ENCODE results near the gene NLRC5.
"Not testable (repeated sequence)": the region's sequence is repeated elsewhere in the genome, so short reads cannot be mapped to it uniquely, and the experiment has no call there.

The NLRC5 gene

DNA sequence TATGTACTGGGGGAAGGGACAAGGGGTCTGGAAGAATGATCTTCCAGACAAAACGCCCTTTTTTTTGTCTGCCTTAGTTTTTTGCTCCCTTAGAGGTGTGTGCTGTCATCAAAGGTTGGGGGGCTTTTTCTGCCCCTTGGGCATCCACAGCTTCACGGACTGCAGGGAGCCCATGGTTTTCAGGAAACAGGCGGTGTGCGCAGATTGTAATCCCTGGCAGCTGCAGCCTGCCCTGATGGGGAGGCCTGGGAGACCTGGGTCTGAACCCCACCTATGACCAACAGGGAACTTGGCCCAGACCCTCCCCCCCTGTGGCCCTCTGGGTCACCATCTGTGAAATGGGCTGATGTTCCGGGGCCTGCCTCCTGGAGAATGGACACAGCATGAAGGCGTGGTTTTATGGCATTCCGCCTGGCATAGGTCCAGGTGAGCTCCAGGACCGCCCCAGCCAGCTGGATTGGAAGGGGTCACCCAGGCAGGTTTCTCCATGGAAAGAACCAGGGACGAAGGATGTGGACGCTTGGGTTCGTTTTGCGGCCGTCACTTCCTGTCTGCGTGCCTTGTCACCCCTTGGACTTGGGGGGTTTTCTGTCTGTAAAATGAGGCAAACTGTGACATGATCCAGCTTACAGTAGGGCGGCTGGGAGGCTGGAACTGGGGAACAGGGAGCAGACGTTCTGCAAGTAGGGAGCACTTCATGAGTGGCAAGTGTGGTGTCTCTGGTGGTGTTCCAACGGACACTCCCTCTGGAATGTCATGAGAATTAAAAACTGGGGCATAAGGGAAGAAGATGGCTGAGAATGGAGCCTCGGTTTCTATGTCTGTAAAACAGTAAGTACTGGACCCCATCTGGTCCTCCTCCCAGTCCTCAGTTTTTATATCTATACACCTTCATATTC lies 104.6 kb downstream of the NLRC5 start:
- Histone ChIP-seq H3K4me1 (ENCODE audit: control insufficient read depth, insufficient read depth, low read length, poor library complexity, severe bottlenecking) (peaks cover 11% of the 10 kb centered on the region), H3K9me3 (ENCODE audit: control insufficient read depth, low read length) (no peaks in the 10 kb centered on the region), H3K36me3 (ENCODE audit: control insufficient read depth, insufficient read depth, low read length) (peaks cover 18% of the 10 kb centered on the region), H3K27ac (ENCODE audit: low read depth, low read length, severe bottlenecking) (no peak overlapping the region), H3K4me3 (ENCODE audit: extremely low read depth, insufficient read depth, low read length, poor library complexity, severe bottlenecking) (peak overlapping the region; percentile 59)
- 90 to 94% methylated on average over 9 to 15 of the region's 18 CpGs for WGBS, 2 experiments (ENCODE audit: insufficient coverage in 2 of 2)

DNA sequence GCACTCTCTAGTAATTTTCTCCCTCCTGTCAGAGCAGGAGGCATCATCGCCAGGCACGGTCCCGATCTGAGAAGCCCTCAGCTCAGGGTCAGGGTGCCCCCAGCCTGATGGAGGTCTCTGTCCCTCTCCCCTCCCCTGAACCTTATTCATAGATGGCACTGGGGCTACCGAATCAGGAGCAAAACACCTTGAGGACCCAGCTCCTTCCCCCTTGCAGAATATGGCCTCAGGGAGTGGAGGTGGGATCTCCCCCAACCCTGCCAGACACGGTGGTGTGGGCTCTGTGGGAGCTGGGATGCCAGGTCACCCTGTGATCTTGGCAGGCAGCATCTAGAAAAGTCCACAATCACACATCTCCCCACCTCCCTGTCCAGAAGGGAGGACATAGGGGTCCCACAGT lies 105.6 kb downstream of the NLRC5 start:
- no peak overlapping the region for H3K27ac ChIP-seq (ENCODE audit: low read depth, low read length, severe bottlenecking)
- peaks cover 11% of the 10 kb centered on the region for H3K4me1 ChIP-seq (ENCODE audit: control insufficient read depth, insufficient read depth, low read length, poor library complexity, severe bottlenecking)
- WGBS, 2 experiments (ENCODE audit: insufficient coverage in 2 of 2) = 97 to 100% methylated on average over 3 to 4 of the region's 5 CpGs
- H3K36me3 ChIP-seq (ENCODE audit: control insufficient read depth, insufficient read depth, low read length) = peaks cover 18% of the 10 kb centered on the region
- no peak overlapping the region for H3K4me3 ChIP-seq (ENCODE audit: extremely low read depth, insufficient read depth, low read length, poor library complexity, severe bottlenecking)
- H3K9me3 ChIP-seq (ENCODE audit: control insufficient read depth, low read length) = no peaks in the 10 kb centered on the region

DNA sequence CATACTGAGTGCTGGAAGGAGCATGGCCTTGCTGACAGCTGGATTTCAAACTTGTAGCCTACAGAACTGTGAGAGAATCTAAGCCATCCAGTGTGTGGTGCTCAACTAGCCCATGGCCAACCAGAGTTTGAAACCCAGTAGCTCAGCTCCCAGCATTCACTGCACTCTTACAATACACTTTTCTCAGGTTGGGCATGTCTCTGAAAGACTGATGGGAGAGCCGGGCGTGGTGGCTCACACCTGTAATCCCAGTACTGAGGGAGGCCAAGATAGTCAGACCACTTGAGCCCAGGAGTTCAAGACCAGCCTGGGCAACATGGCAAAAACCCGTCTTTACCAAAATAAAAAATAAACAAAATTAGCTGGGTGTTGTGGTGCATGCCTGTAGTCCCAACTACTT lies 106.8 kb downstream of the NLRC5 start:
- H3K4me1 ChIP-seq (ENCODE audit: control insufficient read depth, insufficient read depth, low read length, poor library complexity, severe bottlenecking) = peaks cover 9% of the 10 kb centered on the region
- H3K27ac ChIP-seq (ENCODE audit: low read depth, low read length, severe bottlenecking) = no peak overlapping the region
- no CpG with 5 or more reads among the region's 3 CpGs for WGBS, 2 experiments (ENCODE audit: insufficient coverage in 2 of 2)
- no peak overlapping the region for H3K4me3 ChIP-seq (ENCODE audit: extremely low read depth, insufficient read depth, low read length, poor library complexity, severe bottlenecking)
- peaks cover 20% of the 10 kb centered on the region for H3K36me3 ChIP-seq (ENCODE audit: control insufficient read depth, insufficient read depth, low read length)
- no peaks in the 10 kb centered on the region for H3K9me3 ChIP-seq (ENCODE audit: control insufficient read depth, low read length)

DNA sequence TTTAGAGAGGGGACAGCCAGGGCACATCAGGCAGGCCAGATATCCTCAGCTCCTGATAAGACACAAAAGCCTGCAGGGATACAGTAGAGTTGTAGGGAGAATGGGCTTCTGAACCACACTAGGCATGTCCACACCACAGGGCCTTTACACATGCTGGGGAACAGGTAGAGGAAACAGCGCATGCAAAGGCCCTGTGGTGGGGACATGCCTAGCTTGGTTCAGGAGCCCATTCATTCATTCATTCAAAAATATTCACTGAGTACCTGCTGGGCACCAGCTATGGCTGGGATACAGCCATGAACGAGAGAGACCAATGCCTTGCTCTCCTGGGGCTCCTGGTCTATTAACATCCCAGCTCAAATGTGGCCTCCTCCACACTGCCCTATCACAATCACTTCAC lies 107.4 kb downstream of the NLRC5 start:
- Histone ChIP-seq H3K4me1 (ENCODE audit: control insufficient read depth, insufficient read depth, low read length, poor library complexity, severe bottlenecking) (peaks cover 5% of the 10 kb centered on the region), H3K27ac (ENCODE audit: low read depth, low read length, severe bottlenecking) (no peak overlapping the region), H3K4me3 (ENCODE audit: extremely low read depth, insufficient read depth, low read length, poor library complexity, severe bottlenecking) (no peak overlapping the region), H3K36me3 (ENCODE audit: control insufficient read depth, insufficient read depth, low read length) (peaks cover 24% of the 10 kb centered on the region), H3K9me3 (ENCODE audit: control insufficient read depth, low read length) (no peaks in the 10 kb centered on the region)
- 94 to 96% methylated on average over 1 to 2 of the region's 2 CpGs for WGBS, 2 experiments (ENCODE audit: insufficient coverage in 2 of 2)

DNA sequence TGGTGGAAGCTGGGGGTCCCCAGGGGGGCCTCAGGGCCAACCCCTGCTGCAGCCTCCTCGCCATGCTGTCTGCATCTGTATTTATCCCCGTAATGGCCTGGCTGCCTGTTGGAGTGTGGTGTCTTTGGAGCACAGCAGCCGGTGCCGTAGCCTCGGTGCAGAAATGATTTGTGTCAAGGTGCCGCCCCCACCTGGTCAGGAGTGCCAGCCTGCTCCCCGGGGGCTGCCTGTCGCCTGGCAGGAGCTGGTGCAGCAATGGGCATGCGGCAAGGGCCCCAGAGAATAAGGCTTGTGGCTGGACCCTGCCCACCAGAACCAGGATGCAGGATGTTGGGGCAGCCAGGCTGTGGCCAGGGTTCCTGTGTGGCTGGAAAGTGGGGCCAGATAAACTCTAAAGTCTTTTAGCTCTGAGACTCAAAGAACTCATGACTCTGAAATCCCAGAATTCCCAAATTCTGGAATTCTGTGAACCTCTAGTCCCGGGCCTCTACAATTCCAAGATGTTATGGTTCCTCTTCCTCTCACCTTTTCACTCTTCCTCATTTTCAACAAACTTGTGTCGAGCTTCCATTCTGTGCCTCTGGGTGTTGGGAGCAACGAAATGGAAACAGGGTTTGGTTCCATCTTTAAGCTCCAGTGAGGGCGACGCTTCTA lies 109.0 kb downstream of the NLRC5 start:
- H3K4me1 ChIP-seq (ENCODE audit: control insufficient read depth, insufficient read depth, low read length, poor library complexity, severe bottlenecking) = peaks cover 5% of the 10 kb centered on the region
- WGBS, 2 experiments (ENCODE audit: insufficient coverage in 2 of 2) = 82 to 93% methylated on average over 12 to 13 of the region's 14 CpGs
- no peaks in the 10 kb centered on the region for H3K9me3 ChIP-seq (ENCODE audit: control insufficient read depth, low read length)
- no peak overlapping the region for H3K27ac ChIP-seq (ENCODE audit: low read depth, low read length, severe bottlenecking)
- H3K36me3 ChIP-seq (ENCODE audit: control insufficient read depth, insufficient read depth, low read length) = peaks cover 24% of the 10 kb centered on the region
- no peak overlapping the region for H3K4me3 ChIP-seq (ENCODE audit: extremely low read depth, insufficient read depth, low read length, poor library complexity, severe bottlenecking)

DNA sequence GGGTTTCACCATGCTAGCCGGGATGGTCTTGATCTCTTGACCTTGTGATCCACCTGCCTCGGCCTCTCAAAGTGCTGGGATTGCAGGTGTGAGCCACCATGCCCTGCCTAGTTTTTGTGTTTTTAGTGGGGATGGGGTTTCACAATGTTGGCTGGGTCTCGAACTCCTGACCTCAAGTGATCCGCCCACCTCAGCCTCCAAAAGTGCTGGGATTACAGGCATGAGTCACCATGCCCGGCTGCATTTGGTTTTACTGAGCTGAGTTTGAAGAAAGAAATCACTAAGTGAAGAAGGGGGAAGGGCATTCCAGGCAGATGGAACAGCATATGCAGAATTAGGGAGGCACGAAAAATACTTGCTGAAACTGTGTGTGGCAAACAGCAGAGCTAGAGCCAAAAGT lies 110.6 kb downstream of the NLRC5 start:
- H3K27ac ChIP-seq (ENCODE audit: low read depth, low read length, severe bottlenecking); H3K9me3 ChIP-seq (ENCODE audit: control insufficient read depth, low read length); H3K4me1 ChIP-seq (ENCODE audit: control insufficient read depth, insufficient read depth, low read length, poor library complexity, severe bottlenecking); H3K4me3 ChIP-seq (ENCODE audit: extremely low read depth, insufficient read depth, low read length, poor library complexity, severe bottlenecking): not testable (repeated sequence)
- H3K36me3 ChIP-seq (ENCODE audit: control insufficient read depth, insufficient read depth, low read length) = peaks cover 17% of the 10 kb centered on the region
- 73 to 77% methylated on average over 6 of the region's 6 CpGs for WGBS, 2 experiments (ENCODE audit: insufficient coverage in 2 of 2)

DNA sequence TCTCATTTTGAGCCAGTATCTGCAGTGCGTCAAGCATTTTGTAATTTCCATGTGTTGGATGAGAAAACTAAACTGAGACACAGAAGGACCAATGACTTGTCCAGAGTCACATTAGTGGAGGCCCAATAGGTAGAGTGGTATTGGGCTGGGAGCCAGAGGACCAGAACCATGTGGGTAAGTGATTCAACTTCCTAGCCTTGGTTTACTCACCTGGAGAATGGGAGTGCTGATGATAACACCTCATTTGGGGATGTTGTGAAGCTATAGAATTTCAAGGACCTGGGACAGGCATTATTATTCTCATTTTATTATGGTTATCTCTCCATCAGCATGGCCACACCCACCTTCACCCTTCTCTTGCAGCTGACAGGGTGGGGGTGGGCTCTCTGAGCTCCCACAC lies 111.1 kb downstream of the NLRC5 start:
- no peaks in the 10 kb centered on the region for H3K9me3 ChIP-seq (ENCODE audit: control insufficient read depth, low read length)
- no peak overlapping the region for H3K4me3 ChIP-seq (ENCODE audit: extremely low read depth, insufficient read depth, low read length, poor library complexity, severe bottlenecking)
- H3K4me1 ChIP-seq (ENCODE audit: control insufficient read depth, insufficient read depth, low read length, poor library complexity, severe bottlenecking) = peaks cover 4% of the 10 kb centered on the region
- H3K36me3 ChIP-seq (ENCODE audit: control insufficient read depth, insufficient read depth, low read length) = peaks cover 14% of the 10 kb centered on the region
- H3K27ac ChIP-seq (ENCODE audit: low read depth, low read length, severe bottlenecking) = no peak overlapping the region
- 91 to 100% methylated on average over 1 of the region's 1 CpG for WGBS, 2 experiments (ENCODE audit: insufficient coverage in 2 of 2)

DNA sequence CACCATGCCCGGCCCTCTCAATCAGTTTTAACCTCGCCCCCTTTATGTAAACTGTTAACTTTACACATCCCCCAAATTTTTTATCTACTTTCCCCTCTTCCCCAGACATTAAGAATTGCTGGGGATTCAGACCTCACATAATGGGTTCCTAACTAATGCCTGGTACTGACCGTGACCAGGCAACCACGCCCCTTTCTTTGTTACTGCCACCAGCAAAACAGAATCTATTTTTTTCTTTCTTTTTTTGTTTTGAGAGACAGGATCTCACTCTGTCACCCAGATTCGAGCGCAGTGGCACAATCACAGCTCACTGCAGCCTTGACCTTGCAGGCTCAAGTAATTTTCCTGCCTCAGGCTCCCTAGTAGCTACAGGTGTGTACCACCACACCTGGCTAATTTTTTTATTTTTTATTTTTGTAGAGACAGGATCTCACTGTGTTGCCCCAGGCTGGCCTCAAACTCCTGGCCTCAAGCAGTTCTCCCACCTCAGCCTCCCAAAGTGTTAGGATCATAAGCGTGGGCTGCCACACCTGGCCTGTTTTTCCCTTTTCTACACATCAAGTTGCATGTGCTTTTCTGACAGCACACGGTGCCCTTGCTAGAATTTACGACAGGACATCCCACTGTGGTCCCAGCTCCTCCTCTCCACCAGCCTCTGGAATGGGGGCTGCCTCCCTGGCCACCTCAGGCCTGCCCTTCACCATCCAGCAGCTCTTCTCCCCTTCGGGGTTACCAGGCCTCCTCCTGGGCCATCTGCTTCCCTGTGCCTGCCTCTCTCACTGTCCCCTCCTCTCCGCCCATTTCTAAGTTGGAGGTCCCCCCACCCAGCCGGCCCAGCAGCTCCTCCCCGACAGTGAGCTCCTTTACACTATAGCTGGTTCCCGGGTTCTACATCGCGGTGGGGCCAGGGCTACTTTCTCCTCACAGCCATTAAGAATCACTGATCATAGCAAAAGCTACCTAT lies 113.8 kb downstream of the NLRC5 start:
- WGBS, 2 experiments (ENCODE audit: insufficient coverage in 2 of 2) = 74 to 76% methylated on average over 12 to 14 of the region's 16 CpGs
- Histone ChIP-seq H3K4me3 (ENCODE audit: extremely low read depth, insufficient read depth, low read length, poor library complexity, severe bottlenecking) (no peak overlapping the region), H3K36me3 (ENCODE audit: control insufficient read depth, insufficient read depth, low read length) (peaks cover 6% of the 10 kb centered on the region), H3K9me3 (ENCODE audit: control insufficient read depth, low read length) (no peaks in the 10 kb centered on the region), H3K4me1 (ENCODE audit: control insufficient read depth, insufficient read depth, low read length, poor library complexity, severe bottlenecking) (peaks cover 4% of the 10 kb centered on the region), H3K27ac (ENCODE audit: low read depth, low read length, severe bottlenecking) (no peak overlapping the region)

DNA sequence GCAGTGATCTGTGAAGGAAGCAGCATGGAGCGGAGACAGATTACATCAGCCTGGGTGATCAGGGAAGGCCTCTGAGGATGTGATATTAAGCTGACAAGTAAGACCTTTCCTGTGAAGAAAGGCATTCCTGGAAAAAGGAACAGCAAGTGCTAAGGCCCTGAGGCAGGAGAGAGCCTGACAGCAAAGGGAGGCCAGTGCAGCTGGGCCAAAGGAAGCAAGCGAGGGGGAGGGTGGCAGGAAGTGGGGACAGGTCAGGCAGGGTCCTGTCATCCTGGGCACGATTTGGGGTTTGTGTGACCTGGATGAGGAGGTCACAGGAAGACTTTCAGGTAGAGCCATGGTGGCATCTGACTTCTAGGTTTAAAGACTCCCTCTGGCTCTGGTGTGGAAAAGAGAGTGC lies 115.3 kb downstream of the NLRC5 start:
- no peaks in the 10 kb centered on the region for H3K9me3 ChIP-seq (ENCODE audit: control insufficient read depth, low read length)
- WGBS, 2 experiments (ENCODE audit: insufficient coverage in 2 of 2) = 91 to 100% methylated on average over 1 to 3 of the region's 3 CpGs
- peak overlapping the region; percentile 5 for H3K27ac ChIP-seq (ENCODE audit: low read depth, low read length, severe bottlenecking)
- H3K36me3 ChIP-seq (ENCODE audit: control insufficient read depth, insufficient read depth, low read length) = peaks cover 6% of the 10 kb centered on the region
- no peak overlapping the region for H3K4me3 ChIP-seq (ENCODE audit: extremely low read depth, insufficient read depth, low read length, poor library complexity, severe bottlenecking)
- peaks cover 12% of the 10 kb centered on the region for H3K4me1 ChIP-seq (ENCODE audit: control insufficient read depth, insufficient read depth, low read length, poor library complexity, severe bottlenecking)

DNA sequence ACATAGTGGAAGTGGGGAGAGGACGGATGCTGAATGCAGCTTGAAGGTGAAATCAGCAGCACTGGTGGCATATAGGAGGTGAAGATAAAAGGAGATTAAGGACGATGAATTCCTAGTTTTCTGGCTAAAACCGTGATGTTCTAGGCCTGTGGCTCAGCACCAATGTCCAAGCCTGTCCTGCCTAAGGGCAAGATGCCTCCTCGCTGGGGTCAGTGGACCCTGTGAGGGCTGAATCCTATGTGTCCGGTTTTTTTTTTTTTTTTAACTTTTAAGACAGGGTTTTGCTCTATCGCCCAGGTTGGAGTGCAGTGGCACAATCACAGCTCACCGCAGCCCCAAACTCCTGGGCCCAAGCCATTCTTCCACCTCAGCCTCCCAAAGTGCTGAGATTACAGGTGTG lies 115.8 kb downstream of the NLRC5 start:
- H3K36me3 ChIP-seq (ENCODE audit: control insufficient read depth, insufficient read depth, low read length) = peaks cover 6% of the 10 kb centered on the region
- H3K27ac ChIP-seq (ENCODE audit: low read depth, low read length, severe bottlenecking) = peak overlapping the region; percentile 5
- H3K4me1 ChIP-seq (ENCODE audit: control insufficient read depth, insufficient read depth, low read length, poor library complexity, severe bottlenecking) = peaks cover 12% of the 10 kb centered on the region
- H3K4me3 ChIP-seq (ENCODE audit: extremely low read depth, insufficient read depth, low read length, poor library complexity, severe bottlenecking) = no peak overlapping the region
- WGBS, 2 experiments (ENCODE audit: insufficient coverage in 2 of 2) = 93 to 98% methylated on average over 4 to 7 of the region's 7 CpGs
- no peaks in the 10 kb centered on the region for H3K9me3 ChIP-seq (ENCODE audit: control insufficient read depth, low read length)
